IMR-90 (cell line): Measurements from ENCODE around the gene TDRD6. TPM values are rescaled to one million over a fixed set of nuclear protein-coding genes. Genes with fewer than 3 reads are reported as not detected.

Experiments
- ATAC-seq: fragments of 200-7000 bp; cut with Tn5 transposase; 2 replicates; pipeline ENCODE4 v1.9.1; 2020; ENCODE audit warnings: low read depth, mild to moderate bottlenecking, moderate library complexity
- BruUV-seq: library from RNA; stranded (reverse); fragments of 400-500 nt; replicated peaks from 2 replicates; lab custom pipeline; 2021; lab: Mats Ljungman, UMichigan
- CTCF ChIA-PET: fragments of 300-600 bp; formaldehyde crosslinking; extraction: SDS; loops from one replicate; lab custom pipeline; 2021; ENCODE audit warnings: antibody characterized with exemption; lab: Yijun Ruan, JAX
- POLR2A ChIA-PET: fragments of 300-600 bp; sonication (Branson Sonifier 250); formaldehyde crosslinking; loops from one replicate; lab custom pipeline; 2022; ENCODE audit warnings: antibody characterized with exemption; ENCODE audit not compliant: unreplicated experiment; lab: Charles Lee
- DNase-seq: peaks from one replicate; pipeline ENCODE4 v3.0.0; 2013
- H2AFZ ChIP-seq: replicated peaks from 2 replicates; pipeline ENCODE3; 2013; ENCODE audit warnings: low read length, mild to moderate bottlenecking; ENCODE audit not compliant: poor library complexity
- H2AK5ac ChIP-seq: 2 replicates; pipeline ENCODE4 v1.6.1; 2013; ENCODE audit warnings: low read depth, low read length, inconsistent platforms
- H2AK9ac ChIP-seq: replicated peaks from 2 replicates; pipeline ENCODE3; 2013; ENCODE audit warnings: mild to moderate bottlenecking, low read depth, low read length, moderate library complexity; ENCODE audit not compliant: poor library complexity
- H2BK120ac ChIP-seq: 2 replicates; pipeline ENCODE4 v1.6.1; 2013; ENCODE audit warnings: low read depth, low read length, inconsistent platforms
- H2BK15ac ChIP-seq: 3 replicates; pipeline ENCODE4 v1.6.1; 2013; ENCODE audit warnings: low read depth, low read length, inconsistent platforms
- H2BK20ac ChIP-seq: 2 replicates; pipeline ENCODE4 v1.6.1; 2013; ENCODE audit warnings: low read depth, mild to moderate bottlenecking, inconsistent platforms, low read length, moderate library complexity
- H2BK5ac ChIP-seq: 2 replicates; pipeline ENCODE4 v1.6.1; 2013; ENCODE audit warnings: mild to moderate bottlenecking, low read depth, low read length, inconsistent platforms; ENCODE audit not compliant: poor library complexity, severe bottlenecking
- H3K14ac ChIP-seq: replicated peaks from 2 replicates; pipeline ENCODE4 v1.6.1; 2013; ENCODE audit warnings: low read depth, low read length, inconsistent platforms
- H3K18ac ChIP-seq: 2 replicates; pipeline ENCODE4 v1.6.1; 2013; ENCODE audit warnings: low read depth, low read length, control low read depth
- H3K23ac ChIP-seq: 2 replicates; pipeline ENCODE4 v1.6.1; 2013; ENCODE audit warnings: low read depth, low read length, inconsistent platforms
- H3K27ac ChIP-seq: 2 replicates; pipeline ENCODE4 v1.5.1; 2013; ENCODE audit warnings: mild to moderate bottlenecking, control low read depth, low read length; ENCODE audit not compliant: insufficient read depth
- H3K27me3 ChIP-seq: 2 replicates; pipeline ENCODE4 v1.6.1; 2013; ENCODE audit warnings: low read length; ENCODE audit not compliant: control insufficient read depth, insufficient read depth
- H3K36me3 ChIP-seq: 2 replicates; pipeline ENCODE4 v1.6.1; 2013; ENCODE audit warnings: low read length, mixed read lengths; ENCODE audit not compliant: control insufficient read depth, insufficient read depth
- H3K4ac ChIP-seq: 2 replicates; pipeline ENCODE4 v1.6.1; 2013; ENCODE audit warnings: low read depth, low read length, inconsistent platforms
- H3K4me1 ChIP-seq: 2 replicates; pipeline ENCODE4 v1.6.1; 2013; ENCODE audit warnings: low read length, mixed read lengths; ENCODE audit not compliant: control insufficient read depth, insufficient read depth
- H3K4me2 ChIP-seq: 2 replicates; pipeline ENCODE4 v1.6.1; 2013; ENCODE audit warnings: low read depth, mild to moderate bottlenecking, control low read depth, low read length, moderate library complexity
- H3K4me3 ChIP-seq: 2 replicates; pipeline ENCODE4 v1.5.1; 2013; ENCODE audit warnings: low read depth, mild to moderate bottlenecking, control low read depth, low read length, moderate library complexity; ENCODE audit not compliant: insufficient read depth
- H3K56ac ChIP-seq: 2 replicates; pipeline ENCODE4 v1.6.1; 2013; ENCODE audit warnings: low read length, inconsistent platforms; ENCODE audit not compliant: insufficient read depth; ENCODE audit errors: extremely low read depth
- H3K79me1 ChIP-seq, 2 experiments: 2 replicates each; pipeline ENCODE4 v1.6.1; 2013; ENCODE audit warnings: low read length in 2 of 2, inconsistent platforms in 1 of 2, low read depth in 1 of 2
- H3K9ac ChIP-seq: 2 replicates; pipeline ENCODE4 v1.6.1; 2013; ENCODE audit warnings: low read depth, low read length, control low read depth
- H3K9me1 ChIP-seq: 2 replicates; pipeline ENCODE4 v1.6.1; 2013; ENCODE audit warnings: low read length, inconsistent platforms; ENCODE audit not compliant: insufficient read depth
- H3K9me3 ChIP-seq: 2 replicates; pipeline ENCODE4 v1.6.1; 2013; ENCODE audit warnings: low read length; ENCODE audit not compliant: control insufficient read depth, insufficient read depth
- H4K20me1 ChIP-seq: 2 replicates; pipeline ENCODE4 v1.6.1; 2013; ENCODE audit warnings: low read length, inconsistent platforms; ENCODE audit not compliant: insufficient read depth
- H4K5ac ChIP-seq: 2 replicates; pipeline ENCODE4 v1.6.1; 2013; ENCODE audit warnings: mild to moderate bottlenecking, low read depth, low read length, control low read depth
- H4K8ac ChIP-seq, 2 experiments: 2 replicates each; pipeline ENCODE4 v1.6.1; 2013; ENCODE audit warnings: low read depth in 2 of 2, low read length in 2 of 2, control low read depth in 1 of 2, inconsistent platforms in 1 of 2
- H4K91ac ChIP-seq: 2 replicates; pipeline ENCODE4 v1.6.1; 2013; ENCODE audit warnings: low read depth, low read length, inconsistent platforms; ENCODE audit not compliant: insufficient read depth
- BHLHE40 ChIP-seq: fragments of 150-350 bp; IDR thresholded peaks from 2 replicates; pipeline ENCODE4 v1.6.1; 2016; ENCODE audit warnings: mild to moderate bottlenecking, low read depth, low read length
- CEBPB ChIP-seq: IDR thresholded peaks from 2 replicates; pipeline ENCODE4 v1.6.1; 2012; ENCODE audit warnings: low read depth, low read length, improper control_type of control experiment
- CHD1 ChIP-seq: IDR thresholded peaks from 2 replicates; pipeline ENCODE4 v1.6.1; 2012; ENCODE audit warnings: low read depth, low read length, improper control_type of control experiment
- CTCF ChIP-seq: conservative IDR thresholded peaks from 2 replicates; pipeline ENCODE4 v1.5.1; 2012; ENCODE audit warnings: mild to moderate bottlenecking, low read depth, low read length, improper control_type of control experiment
- FOS ChIP-seq: fragments of 150-350 bp; IDR thresholded peaks from 2 replicates; pipeline ENCODE4 v1.6.1; 2016; ENCODE audit warnings: low read depth, low read length
- MAFK ChIP-seq: IDR thresholded peaks from 2 replicates; pipeline ENCODE4 v1.6.1; 2012; ENCODE audit warnings: low read depth, low read length, improper control_type of control experiment
- MAZ ChIP-seq: IDR thresholded peaks from 2 replicates; pipeline ENCODE4 v1.6.1; 2012; ENCODE audit warnings: low read depth, mild to moderate bottlenecking, low read length, improper control_type of control experiment, moderate library complexity, borderline replicate concordance
- MXI1 ChIP-seq: IDR thresholded peaks from 2 replicates; pipeline ENCODE4 v1.6.1; 2012; ENCODE audit warnings: low read depth, mild to moderate bottlenecking, low read length, moderate library complexity, borderline replicate concordance
- NFE2L2 ChIP-seq: fragments of 150-350 bp; IDR thresholded peaks from 2 replicates; pipeline ENCODE4 v1.6.1; 2016; ENCODE audit warnings: low read depth, mild to moderate bottlenecking, low read length
- POLR2A ChIP-seq: IDR thresholded peaks from 2 replicates; pipeline ENCODE4 v1.6.1; 2012; ENCODE audit warnings: mild to moderate bottlenecking, low read depth, low read length
- RAD21 ChIP-seq: IDR thresholded peaks from 2 replicates; pipeline ENCODE4 v1.6.1; 2012; ENCODE audit warnings: low read length, improper control_type of control experiment
- RCOR1 ChIP-seq: IDR thresholded peaks from 2 replicates; pipeline ENCODE4 v1.6.1; 2012; ENCODE audit warnings: mild to moderate bottlenecking, low read length, improper control_type of control experiment; ENCODE audit not compliant: insufficient replicate concordance
- RFX5 ChIP-seq: IDR thresholded peaks from 2 replicates; pipeline ENCODE4 v1.8.0; 2012; ENCODE audit warnings: low read depth, mild to moderate bottlenecking, low read length, moderate library complexity
- SMC3 ChIP-seq: fragments of 150-350 bp; IDR thresholded peaks from 2 replicates; pipeline ENCODE4 v1.6.1; 2016; ENCODE audit warnings: low read depth, mild to moderate bottlenecking, antibody characterized with exemption, low read length, moderate library complexity
- WGBS, 2 experiments: methylation state at CpG; one replicate each; pipeline versions ENCODE4 v1.1.5 to v1.1.7; 2013; ENCODE audit warnings: missing lambda C conversion rate in 2 of 2; ENCODE audit not compliant: insufficient read length in 1 of 2; ENCODE audit errors: extremely low coverage in 2 of 2; 5-methylcytosine and 5-hydroxymethylcytosine counted together
- dilution Hi-C: fragments of 300-500 bp; cut with HindIII; formaldehyde crosslinking; loops from one replicate; pipeline ENCODE4 v1.14.3; 2018; ENCODE audit warnings: low sequenced_read_pairs; ENCODE audit not compliant: unreplicated experiment
- in situ Hi-C: fragments of 300-500 bp; cut with MboI; formaldehyde crosslinking; loops from 3 replicates; pipeline ENCODE4 v1.14.3; 2019; ENCODE audit warnings: low sequenced_read_pairs, inconsistent platforms, mixed read lengths
- intact Hi-C: fragments of 100-400 bp; cut with micrococcal nuclease; formaldehyde crosslinking; loops from 2 replicates; pipeline ENCODE4 v1.10.0; 2022
- polyA plus RNA-seq, 3 experiments: library from polyadenylated mRNA; depleted of rRNA; stranded (reverse); fragments of >200 nt; gene quantifications; 2 replicates each; pipeline ENCODE4 v1.2.3, GENCODE V29; 2012; ENCODE audit warnings: low replicate concordance in 1 of 3
- total RNA-seq: library from RNA; depleted of rRNA; stranded (reverse); fragments of >200 nt; gene quantifications from 2 replicates; pipeline ENCODE4 v1.2.3, GENCODE V29; 2012
- TF ChIP-seq, protein P1 (sequence below): fragments of 150-350 bp; IDR thresholded peaks from 2 replicates; pipeline ENCODE4 v1.6.1; 2017; ENCODE audit warnings: mild to moderate bottlenecking, antibody characterized with exemption, low read length, low read depth
- TF ChIP-seq, protein P2 (sequence below): fragments of 150-350 bp; IDR thresholded peaks from 2 replicates; pipeline ENCODE4 v1.6.1; 2016; ENCODE audit warnings: low read depth, mild to moderate bottlenecking, low read length, moderate library complexity, borderline replicate concordance

The TDRD6 gene
- total and polyA plus RNA-seq, 2 of the 4 experiments (the other 2 are of a cell fraction), result not detected

- H3K4me1 ChIP-seq, result no peaks in the 10 kb centered on the region
These were observed 10.9 kb upstream of the TDRD6 start for GRCh38 chr6:46676604-46677313.

More at GRCh38 chr6:46676604-46677313, 10.9 kb upstream of the TDRD6 start:
- BruUV-seq, result no TSS peak
- Histone ChIP-seq H3K4me3 (no peak overlapping the region), H3K9ac (no peak overlapping the region), H2BK120ac (no peak overlapping the region), H2AFZ (no peak overlapping the region), H3K18ac (no peak overlapping the region), H3K14ac (no peak overlapping the region), H3K56ac (no peak overlapping the region), H2BK5ac (no peak overlapping the region), H3K27ac (no peak overlapping the region), H4K20me1 (no peaks in the 10 kb centered on the region), H2BK15ac (no peak overlapping the region), H2AK5ac (no peak overlapping the region), H3K9me1 (no peaks in the 10 kb centered on the region), H3K4ac (no peak overlapping the region), H4K5ac (no peak overlapping the region), H3K79me1 (no peaks in the 10 kb centered on the region), H3K9me3 (no peaks in the 10 kb centered on the region), H2BK20ac (no peak overlapping the region), H3K36me3 (no peaks in the 10 kb centered on the region), H2AK9ac (no peak overlapping the region), H3K4me2 (no peak overlapping the region), H4K8ac (no peak overlapping the region), H4K91ac (no peak overlapping the region), H3K27me3 (no peaks in the 10 kb centered on the region), H3K23ac (no peak overlapping the region)
- in situ Hi-C loops, result no loop called here
- 78% methylated on average over 3 of the region's 6 CpGs; no CpG with 5 or more reads in 1 of the 2 experiments for WGBS, 2 experiments
- POLR2A ChIA-PET, result no interaction called here
- TF ChIP-seq MXI1 (no peak), RFX5 (no peak), SMC3 (no peak), MAZ (no peak), CHD1 (no peak), CEBPB (no peak), RAD21 (no peak), RCOR1 (no peak), NFE2L2 (no peak), MAFK (no peak), BHLHE40 (no peak), FOS (no peak), CTCF (no peak), POLR2A (no peak)
- TF ChIP-seq, protein P1, sequence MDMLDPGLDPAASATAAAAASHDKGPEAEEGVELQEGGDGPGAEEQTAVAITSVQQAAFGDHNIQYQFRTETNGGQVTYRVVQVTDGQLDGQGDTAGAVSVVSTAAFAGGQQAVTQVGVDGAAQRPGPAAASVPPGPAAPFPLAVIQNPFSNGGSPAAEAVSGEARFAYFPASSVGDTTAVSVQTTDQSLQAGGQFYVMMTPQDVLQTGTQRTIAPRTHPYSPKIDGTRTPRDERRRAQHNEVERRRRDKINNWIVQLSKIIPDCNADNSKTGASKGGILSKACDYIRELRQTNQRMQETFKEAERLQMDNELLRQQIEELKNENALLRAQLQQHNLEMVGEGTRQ, result no peak
- TF ChIP-seq, protein P2, sequence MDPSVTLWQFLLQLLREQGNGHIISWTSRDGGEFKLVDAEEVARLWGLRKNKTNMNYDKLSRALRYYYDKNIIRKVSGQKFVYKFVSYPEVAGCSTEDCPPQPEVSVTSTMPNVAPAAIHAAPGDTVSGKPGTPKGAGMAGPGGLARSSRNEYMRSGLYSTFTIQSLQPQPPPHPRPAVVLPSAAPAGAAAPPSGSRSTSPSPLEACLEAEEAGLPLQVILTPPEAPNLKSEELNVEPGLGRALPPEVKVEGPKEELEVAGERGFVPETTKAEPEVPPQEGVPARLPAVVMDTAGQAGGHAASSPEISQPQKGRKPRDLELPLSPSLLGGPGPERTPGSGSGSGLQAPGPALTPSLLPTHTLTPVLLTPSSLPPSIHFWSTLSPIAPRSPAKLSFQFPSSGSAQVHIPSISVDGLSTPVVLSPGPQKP, result no peak
- intact Hi-C loops, result no loop called here
- ATAC-seq, result no peak
- CTCF ChIA-PET, result interaction anchor here (1.6 kb wide), 1 partner anchor 13 kb away, joined by 6 read pairs; no protein-coding TSS in a partner anchor
- dilution Hi-C loops, result no loop called here
- no peak for DNase-seq
